Measurements from ENCODE around the gene LHFPL3.
"Not testable (repeated sequence)": the region's sequence is repeated elsewhere in the genome, so short reads cannot be mapped to it uniquely, and the experiment has no call there.

Gene LHFPL3

DNA sequence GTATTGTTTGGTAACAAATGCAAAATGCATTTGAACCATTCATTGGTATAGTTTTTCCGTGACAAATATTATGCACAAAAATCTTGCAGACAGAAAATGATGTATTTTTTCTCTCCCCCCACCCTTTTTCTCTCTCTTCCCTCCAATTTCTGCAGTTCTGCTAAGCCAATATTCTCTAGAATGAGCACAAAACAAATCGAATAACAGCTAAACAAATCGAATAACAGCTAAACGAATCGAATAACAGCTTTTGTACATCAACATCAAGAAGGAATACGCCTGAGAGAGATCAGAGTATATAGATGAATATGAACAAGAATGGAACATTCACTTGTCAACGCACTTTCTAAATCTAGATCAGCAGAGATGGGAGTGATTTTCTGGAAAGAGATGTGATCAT, 577.6 kb downstream of the LHFPL3 start:
- DNase-seq: no peak

DNA sequence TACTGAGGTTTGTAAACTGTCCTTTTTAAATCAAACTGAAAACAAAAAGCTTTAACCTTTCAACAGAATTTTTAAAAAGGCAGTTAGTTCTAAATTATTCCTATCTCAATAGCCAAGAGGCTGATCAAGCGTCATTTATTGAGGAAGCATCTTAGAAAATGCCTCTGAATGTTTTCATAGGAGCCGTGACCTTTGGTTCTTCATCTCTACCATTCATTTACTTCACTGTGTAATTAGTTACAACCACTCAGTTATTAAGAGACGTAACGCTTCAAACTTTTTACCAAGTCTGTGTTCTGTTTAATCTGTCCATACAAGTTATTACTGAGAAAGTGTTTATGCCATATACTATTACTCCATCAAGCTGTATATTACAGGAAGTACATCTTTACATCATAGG, 578.2 kb downstream of the LHFPL3 start:
- no peak for DNase-seq

DNA sequence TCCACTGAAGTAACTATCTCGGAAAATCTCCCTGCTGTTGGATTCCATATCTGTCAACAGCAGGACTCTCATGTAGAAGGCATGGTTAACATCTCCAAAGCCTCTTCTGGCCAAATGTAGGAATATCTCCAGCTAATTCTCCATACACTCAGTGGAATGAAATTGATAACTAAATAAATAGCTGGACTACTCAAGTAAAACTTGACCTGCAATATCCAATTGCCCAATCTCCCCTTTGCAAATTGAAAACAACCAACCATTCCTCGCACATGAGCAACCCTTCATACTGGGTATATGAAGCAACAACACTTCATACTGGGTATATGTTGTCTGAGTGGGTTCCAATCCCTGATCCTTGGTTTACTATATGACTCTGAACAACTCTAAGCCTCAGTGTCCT, 580.2 kb downstream of the LHFPL3 start:
- no peak for DNase-seq

DNA sequence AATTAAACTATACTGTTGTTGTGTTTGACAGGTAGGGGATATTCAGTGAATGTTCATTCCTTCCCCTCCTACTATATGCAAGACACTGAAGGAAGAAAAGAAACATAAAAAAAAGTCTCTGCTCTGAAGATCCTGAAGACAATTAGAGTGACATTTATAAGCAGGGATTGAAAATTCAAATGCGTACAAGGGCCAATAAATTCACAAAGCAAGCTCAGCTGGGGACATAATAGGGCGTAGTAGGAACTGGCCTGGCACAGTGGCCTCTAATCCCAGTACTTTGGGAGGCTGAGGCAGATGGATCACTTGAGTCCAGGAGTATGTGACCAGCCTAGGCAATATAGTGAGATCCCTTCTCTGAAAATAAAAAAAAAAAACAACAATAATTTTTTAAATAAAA, 580.7 kb downstream of the LHFPL3 start:
- no peak for DNase-seq

DNA sequence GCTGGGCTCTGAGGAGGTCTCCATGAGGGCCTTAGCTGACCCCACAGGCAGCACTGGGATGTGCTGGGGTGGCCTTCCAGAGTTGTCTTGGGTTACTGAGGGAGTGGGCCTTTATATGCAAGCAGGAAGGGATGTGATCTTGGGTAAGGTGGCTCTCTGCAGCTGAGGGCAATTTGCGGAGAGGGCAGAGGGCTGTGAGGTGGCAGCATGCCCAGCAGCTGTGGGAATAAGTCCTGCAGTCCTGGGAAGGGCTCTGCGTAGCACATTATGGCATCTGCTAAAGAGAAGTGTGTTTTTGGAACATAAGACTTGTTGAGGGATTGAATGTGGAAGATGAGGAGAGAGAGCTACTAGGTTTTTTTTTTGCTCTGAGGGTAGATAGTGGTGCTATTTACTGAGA, 586.0 kb downstream of the LHFPL3 start:
- DNase-seq: no peak

DNA sequence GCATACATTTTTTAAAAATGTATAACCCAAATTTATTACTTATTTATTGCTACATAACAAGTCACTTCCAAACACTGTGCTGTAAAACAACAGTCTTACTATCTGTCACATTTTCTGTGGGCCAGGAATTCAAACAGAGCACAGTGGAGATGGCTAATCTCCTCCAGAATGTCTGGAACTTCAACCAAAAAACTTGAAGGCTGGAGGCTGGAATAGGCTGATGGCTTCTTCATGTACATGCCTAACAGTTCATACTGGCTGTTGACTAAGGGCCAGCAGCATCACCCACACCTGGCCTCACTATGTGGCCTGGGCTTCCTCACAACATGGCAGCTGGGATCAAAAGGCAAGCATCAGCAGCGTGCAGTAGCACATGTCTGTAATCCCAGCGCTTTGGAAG, 593.2 kb downstream of the LHFPL3 start:
- no peak for DNase-seq

DNA sequence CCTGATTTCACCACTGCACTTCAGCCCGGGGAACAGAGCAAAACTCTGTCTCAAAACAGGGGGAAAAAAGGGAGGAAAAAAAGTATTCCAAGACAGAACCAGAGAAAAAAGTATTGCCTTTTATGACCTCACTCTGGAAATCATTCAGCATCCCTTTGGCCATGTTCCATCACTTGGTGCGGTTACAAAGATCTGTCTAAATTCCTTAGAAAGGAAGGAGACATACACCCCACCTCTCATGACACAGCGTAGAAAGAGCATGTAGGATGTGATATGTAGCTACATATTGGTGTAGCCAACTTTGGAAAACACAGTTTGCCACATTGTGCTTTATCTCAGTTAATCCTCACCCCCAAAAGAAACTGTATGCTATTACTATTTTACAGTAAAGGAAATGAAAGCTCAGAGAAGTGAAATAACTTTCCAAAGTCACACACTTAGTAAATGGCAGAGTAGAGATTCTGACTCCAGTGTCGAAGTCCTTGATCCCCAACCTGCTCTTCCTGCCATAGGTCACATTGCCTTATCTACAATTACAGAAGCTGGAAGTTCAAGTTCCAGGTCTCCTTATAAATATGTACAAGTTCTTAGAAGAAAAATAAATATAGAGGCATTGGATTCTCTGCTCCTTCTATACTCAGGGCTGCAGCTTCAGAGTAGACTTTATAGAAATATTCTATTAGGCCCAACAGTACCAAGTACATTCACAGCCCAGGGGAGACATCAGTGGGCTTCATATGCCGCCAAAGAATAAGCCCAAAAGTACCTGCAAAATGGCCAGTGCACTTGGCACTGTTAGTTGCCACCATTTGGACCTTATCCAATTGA, 594.0 kb downstream of the LHFPL3 start:
- no peak for DNase-seq

DNA sequence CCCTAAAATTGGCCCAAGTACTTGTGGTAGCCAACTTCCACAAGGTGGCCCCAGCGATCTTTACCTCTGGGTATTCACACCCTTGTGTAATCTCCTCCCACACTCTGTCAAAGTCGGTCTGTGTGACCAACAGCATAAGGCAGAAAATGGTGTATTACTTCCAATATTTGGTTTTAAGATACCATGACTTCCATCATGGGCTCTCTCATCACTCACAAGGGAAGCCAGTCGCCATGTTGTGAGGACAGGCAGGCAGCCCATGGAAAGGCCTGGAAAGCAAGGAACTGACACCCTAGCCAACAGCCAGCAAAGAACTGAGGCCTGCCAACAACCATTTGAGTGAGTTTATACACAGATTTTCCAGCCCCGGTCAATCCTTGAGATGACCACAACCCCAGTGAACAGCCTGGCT, 594.6 kb downstream of the LHFPL3 start:
- peak; percentile 85 to 90 for DNase-seq

DNA sequence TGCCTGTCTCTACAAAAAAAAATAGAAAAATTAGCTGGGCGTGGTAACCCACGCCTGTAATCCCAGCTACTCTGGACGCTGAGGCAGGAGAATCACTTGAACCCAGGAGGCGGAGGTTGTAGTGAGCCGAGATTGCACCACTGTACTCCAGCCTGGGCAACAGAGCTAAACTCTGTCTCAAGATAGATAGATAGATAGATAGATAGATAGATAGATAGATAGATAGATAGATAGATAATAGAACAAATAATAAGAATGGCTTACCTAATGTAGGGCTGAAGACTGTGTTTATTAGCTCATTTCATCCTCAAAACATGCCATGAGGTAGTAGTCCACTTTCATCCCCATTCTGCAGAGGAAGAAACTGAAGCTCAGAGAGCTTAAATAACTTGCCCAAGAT, 597.8 kb downstream of the LHFPL3 start:
- not testable (repeated sequence) for DNase-seq

DNA sequence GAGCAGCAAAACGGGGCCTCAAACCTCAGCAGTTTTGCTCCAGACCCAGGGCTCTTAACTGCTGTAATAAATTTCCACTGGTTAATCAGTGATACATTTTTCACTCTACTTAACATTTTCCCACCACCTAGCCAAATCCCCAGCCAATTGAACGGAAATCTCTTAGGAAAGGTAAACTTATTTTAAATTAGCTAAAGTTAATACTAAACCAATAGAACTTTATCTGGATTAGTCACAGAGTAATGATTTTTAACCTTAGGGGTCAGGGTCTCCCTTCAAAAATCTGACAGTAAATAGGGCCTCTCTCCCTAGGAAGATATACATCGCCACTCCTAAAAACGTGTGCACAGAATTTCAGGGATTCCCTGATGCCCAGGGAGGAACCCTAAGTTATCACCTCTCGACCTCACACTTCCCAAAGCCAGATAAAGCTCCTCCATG, 598.2 kb downstream of the LHFPL3 start:
- DNase-seq: no peak

DNA sequence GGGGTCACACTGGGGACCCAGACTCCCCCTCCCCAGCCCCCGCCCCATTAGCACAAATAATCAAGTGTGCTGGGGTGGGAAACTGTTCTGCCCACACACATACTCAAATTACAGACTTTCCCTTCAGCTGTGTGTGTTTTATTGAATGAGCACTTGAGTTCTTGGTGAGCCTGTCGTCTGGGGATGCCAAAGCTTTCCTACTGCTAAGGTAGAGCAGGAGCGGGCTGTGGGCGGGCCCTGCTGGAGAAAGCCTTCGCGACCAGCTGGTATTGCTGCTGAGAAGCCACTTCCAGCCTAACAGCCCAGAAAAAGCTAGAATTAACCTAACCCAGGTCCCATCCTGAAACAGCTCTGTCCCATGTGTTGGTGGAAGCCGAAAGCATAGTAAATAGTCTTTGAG, 598.7 kb downstream of the LHFPL3 start:
- DNase-seq: no peak

DNA sequence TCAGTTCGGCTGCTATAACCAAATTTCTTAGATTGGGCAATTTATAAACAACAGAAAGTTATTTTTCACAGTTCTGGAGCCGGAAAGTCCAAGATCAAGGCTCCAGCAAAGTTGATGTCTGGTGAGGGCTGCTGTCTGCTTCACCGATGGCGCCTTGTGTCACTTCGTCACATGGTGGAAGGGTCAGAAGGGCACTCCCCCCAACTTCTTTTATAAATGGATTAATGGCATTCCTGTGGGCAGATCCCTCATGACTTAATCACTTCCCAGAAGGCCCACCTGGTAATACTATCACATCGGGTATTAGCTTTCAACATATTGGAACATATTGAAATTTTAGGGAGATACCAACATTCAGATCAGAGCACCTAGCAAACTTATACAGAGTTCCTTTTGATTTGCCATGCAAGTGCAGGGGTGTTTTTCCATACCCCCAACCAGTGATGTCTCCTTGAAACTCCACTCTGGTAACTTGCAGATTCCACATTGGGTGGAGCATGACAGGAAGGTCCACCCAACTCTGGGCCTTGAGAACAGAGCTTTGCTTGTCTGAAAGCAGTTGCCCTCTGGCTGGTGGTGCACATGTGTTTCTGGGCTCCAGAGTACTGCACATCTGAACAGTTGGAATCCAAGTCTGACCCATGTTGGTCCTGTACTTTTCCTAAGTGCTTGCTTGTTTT, 600.5 kb downstream of the LHFPL3 start:
- DNase-seq: no peak

DNA sequence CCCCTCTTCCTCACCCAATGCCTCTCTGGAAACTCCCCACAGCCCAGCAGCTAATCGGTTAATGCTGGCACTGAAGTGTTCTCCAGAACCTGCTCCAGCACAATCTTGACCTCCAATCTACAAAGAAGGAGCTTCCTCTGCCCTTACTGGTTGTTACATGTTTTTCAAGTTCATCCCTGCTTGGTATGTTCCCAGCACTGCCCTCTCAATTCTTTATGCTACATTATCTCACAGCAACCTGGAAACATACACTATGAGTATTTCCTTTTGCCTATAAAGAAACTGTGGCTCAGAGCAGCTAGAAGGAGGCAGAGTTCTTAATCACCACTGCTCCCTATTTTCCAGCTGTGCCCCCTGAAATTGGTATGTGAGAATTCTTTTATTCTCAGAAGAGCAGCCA, 601.5 kb downstream of the LHFPL3 start:
- no peak for DNase-seq

DNA sequence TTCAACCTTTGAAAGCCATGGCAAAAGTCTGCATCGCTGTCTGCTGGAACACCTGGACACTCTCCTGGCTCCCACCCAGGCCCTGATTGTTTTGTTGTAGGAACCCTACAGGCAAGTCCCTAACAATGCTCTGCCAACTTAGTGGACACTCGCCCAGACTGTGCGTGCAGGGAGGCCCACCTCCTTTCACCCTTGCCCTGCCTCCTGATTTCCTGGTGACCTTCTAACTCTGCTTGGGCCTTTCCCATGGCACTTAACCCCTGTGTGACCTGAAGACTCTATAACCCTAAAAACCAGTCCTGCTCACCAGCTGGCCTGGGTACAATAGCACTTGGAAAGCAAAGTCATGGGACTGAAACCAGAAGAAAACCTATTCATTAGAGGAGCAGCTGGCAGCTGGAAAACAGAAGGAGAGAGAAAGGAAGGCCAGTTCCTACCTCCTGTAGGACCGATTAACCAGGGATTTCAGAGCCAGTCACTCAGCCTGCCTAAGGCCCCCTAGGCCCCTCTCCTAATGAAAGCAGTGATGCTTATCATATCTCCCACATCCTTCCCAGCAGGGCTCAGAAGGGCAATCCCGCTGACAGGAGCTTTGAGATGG, 602.9 kb downstream of the LHFPL3 start:
- DNase-seq: no peak

DNA sequence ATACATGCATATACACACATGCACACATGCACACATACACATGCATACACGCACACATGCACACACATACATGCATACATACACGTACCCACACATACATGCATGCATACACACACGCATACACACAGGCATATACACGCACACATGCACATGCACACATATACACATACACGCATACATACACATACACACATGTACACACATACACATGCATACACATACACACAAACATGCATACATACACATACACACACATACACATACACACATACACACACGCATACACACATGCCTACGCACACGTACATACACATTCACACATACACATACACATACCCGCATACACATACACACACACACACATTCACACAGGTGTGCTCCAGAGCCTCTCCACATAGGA, 604.6 kb downstream of the LHFPL3 start:
- DNase-seq: no peak

DNA sequence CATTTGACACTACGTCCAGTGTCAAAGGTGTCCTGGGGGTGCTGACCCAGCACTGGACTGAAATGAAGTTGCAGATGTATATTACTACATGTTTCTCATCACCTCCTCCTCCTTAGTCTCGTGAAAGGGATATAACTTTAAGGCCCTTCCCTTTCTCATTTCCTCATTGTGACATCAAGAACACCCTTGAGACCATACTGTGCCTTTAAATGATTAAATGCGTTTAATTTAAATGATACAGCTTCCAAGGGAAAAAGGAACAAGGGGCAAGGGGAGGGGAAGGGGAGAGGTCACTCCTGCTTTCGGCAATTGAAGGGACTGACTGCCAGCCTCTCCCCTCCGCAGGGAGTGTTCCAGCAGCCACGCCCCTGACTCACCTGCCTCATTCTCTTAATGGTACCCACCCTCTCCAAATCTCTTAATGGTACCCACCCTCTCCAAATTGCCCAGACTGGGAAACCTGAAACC, 605.2 kb downstream of the LHFPL3 start:
- DNase-seq: no peak

DNA sequence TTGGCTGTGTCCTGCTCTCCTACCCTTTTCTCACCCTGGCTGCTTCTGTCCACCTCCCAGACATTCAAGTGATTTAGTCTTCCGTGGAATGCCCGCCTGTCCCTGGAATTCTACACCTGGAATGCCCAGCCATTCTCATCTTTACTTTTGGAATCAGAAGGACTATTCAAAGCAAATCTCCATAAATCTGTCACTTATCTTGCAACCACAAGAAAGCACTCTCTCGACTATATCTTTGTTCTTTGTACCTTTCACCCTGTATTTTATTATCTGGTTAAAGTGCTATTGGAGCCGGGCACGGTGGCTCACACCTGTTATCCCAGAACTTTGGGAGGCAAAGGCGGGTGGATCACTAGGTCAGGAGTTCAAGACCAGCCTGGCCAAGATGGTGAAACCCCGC, 606.3 kb downstream of the LHFPL3 start:
- DNase-seq: no peak

DNA sequence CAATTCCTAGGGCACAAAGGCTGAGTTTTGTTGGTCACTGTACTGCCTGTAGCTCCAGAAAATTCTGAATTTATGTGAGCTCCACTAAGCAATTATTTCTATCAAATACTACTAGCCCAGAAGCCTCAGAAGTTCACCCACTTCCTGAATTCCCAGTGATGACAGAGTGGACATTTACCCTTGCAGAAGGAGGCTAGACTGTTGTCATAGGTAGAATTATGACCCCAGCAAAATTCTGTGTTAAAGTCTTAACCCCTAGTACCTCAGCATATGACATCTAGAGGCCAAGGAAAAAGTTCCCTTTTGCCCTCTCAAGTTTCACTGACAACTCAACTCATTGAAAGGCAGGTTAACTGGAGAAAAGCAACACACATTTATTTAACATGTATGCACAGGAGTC, 606.9 kb downstream of the LHFPL3 start:
- DNase-seq: no peak

DNA sequence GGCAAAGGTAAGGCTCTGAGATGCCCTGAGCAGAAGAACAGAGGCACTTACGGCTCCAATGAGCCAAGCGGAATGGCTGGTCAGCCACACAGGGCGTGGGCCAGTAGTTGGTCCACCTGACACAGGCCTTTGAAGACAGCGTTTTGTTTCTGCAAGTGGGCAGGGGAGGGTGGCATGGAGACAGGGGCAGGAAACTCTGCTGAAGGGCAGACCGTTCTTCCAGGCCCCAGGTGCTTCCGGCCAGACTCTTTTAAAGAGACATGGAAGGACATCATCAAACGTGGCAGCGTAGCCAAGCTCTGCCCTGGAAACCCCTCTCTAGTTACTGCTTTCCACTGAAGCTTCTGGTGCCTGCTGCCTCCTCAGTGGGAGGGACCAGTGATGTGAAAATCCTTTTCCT, 608.1 kb downstream of the LHFPL3 start:
- DNase-seq: no peak

DNA sequence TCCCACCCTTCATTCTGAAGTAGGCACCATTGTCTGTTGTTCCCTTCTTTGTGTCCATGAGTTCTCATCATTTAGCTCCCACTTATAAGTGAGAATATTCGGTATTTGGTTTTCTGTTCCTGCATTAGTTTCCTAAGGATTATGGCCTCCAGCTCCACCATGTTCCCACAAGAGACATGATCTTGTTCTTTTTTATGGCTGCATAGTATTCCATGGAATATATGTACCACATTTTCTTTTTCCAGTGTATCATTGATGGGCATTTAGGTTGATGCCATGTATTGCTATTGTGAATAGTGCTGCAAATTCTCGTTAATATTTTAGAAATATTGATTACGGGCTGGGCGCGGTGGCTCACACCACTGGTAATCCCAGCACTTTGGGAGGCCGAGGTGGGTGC, 609.1 kb downstream of the LHFPL3 start:
- not testable (repeated sequence) for DNase-seq

DNA sequence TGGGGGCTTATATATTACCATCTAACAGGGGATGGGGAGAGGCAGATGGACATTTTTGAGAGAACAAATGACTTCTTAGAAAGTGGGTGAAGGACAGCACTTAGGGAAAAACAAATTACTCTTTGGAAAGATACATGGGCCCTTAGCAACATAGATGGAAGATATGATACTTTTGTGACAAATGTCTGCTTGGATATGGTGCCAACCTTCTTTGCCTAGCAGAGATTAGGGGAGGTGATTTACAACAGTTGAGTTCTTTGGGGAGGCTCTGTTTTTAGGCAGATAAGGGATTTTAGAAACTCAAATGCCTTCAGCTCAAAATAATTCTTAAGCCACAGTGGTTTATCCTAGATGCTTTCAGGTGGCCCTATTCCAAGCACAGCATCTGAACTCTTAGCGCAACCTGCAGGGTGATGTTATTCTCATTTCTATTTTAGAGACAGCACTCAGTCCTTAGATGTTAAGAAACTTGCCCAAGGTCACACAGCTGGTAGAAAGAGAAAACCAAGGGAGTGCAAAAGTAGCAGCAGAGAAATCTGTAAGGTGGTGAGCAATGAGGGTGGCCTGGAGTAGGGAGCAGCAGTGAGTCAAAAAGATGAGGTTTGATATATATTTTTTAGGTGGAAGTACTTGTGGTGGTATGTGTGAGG, 610.5 kb downstream of the LHFPL3 start:
- DNase-seq: no peak

DNA sequence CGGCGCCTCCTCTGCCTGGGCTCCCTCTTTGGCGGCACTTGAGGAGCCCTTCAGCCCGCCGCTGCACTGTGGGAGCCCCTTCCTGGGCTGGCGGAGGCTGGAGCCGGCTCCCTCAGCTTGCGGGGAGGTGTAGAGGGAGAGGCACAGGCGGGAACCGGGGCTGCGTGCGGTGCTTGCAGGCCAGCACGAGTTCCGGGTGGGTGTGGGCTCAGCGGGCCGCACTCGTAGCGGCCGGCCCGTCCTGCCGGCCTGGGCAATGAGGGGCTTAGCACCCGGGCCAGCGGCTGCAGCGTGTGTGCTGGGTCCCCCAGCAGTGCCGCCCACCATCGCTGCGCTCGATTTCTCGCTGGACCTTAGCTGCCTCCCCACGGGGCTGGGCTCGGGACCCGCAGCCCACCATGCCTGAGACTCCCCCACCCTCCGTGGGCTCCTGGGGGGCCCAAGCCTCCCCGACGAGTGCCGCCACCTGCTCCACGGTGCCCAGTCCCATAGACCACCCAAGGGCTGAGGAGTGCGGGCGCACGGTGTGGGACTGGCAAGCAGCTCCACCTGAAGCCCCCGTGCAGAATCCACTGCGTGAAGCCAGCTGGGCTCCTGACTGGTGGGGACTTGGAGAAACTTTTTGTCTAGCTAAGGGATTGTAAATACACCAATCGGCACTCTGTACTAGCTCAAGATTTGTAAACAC, 611.8 kb downstream of the LHFPL3 start:
- no peak for DNase-seq
